PFSK-1 (cell line): ENCODE results near the gene SULT2B1.

Source experiments
- FOXP2 ChIP-seq: optimal IDR thresholded peaks from 2 replicates; pipeline ENCODE3; 2011; ENCODE audit warnings: borderline replicate concordance, control low read depth, inconsistent platforms; ENCODE audit not compliant: insufficient read depth; ENCODE audit errors: extremely low read length, extremely low read depth
- POLR2AphosphoS5 ChIP-seq: IDR thresholded peaks from 2 replicates; pipeline ENCODE4 v1.6.1; 2012; ENCODE audit warnings: low read depth, mild to moderate bottlenecking, control low read depth, low read length, moderate library complexity
- SIN3A ChIP-seq: IDR thresholded peaks from 2 replicates; pipeline ENCODE4 v1.6.1; 2012; ENCODE audit warnings: mild to moderate bottlenecking, low read length, moderate library complexity, borderline replicate concordance; ENCODE audit not compliant: insufficient read depth
- TAF1 ChIP-seq: IDR thresholded peaks from 2 replicates; pipeline ENCODE4 v1.6.1; 2012; ENCODE audit warnings: low read length, control low read depth, borderline replicate concordance; ENCODE audit not compliant: insufficient read depth
- TF ChIP-seq, protein P1 (sequence below), 2 experiments: IDR thresholded peaks; 2 replicates each; pipeline versions ENCODE4 v1.6.1 to v1.8.0; 2011 to 2012; ENCODE audit warnings: low read depth in 2 of 2, low read length in 2 of 2, control low read depth in 1 of 2, inconsistent platforms in 1 of 2, mild to moderate bottlenecking in 1 of 2, moderate library complexity in 1 of 2; ENCODE audit not compliant: insufficient read depth in 1 of 2

SULT2B1 gene

DNA sequence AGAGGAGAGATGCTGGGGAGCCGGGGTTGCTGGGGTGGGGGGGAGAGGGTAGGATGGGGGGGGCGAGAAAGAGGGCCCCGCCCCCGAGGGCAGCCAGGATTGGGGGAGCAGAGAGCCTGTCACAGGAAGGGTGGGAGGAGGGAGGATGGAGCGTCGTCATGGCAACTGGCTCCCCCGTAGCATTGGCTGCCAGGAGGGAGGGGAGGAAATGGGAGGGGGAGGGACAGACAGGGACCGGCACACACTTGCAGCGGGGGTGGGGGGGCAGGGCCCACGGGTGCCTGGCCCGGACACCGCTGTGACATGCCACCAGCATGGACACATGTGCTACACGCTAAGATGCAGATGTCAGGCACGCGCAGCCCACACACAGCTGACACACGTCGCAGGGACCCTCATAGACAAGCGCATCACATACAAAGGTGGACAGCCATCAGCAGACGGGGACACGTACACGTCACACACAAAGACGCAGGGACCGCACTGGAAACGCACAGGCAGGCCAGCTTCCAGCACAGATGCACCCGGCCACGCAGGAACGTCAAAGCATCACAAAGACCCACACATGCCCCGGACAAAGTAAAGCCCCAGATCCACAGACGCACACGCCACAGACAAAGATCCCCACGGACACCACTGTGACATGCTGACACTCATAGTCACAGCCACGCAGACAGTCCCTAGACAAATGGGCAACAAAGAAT lies 40.0 kb upstream of the SULT2B1 start, which contains the start of gene LMTK3:
Gene LMTK3 (minus strand): TSS at position 36 of the 704 bp plus-strand sequence. CDS start 259 bp downstream, outside the sequence.
- TF ChIP-seq FOXP2 (peak; percentile 60), POLR2AphosphoS5 (no peak), TAF1 (no peak)
- TF ChIP-seq, protein P1, sequence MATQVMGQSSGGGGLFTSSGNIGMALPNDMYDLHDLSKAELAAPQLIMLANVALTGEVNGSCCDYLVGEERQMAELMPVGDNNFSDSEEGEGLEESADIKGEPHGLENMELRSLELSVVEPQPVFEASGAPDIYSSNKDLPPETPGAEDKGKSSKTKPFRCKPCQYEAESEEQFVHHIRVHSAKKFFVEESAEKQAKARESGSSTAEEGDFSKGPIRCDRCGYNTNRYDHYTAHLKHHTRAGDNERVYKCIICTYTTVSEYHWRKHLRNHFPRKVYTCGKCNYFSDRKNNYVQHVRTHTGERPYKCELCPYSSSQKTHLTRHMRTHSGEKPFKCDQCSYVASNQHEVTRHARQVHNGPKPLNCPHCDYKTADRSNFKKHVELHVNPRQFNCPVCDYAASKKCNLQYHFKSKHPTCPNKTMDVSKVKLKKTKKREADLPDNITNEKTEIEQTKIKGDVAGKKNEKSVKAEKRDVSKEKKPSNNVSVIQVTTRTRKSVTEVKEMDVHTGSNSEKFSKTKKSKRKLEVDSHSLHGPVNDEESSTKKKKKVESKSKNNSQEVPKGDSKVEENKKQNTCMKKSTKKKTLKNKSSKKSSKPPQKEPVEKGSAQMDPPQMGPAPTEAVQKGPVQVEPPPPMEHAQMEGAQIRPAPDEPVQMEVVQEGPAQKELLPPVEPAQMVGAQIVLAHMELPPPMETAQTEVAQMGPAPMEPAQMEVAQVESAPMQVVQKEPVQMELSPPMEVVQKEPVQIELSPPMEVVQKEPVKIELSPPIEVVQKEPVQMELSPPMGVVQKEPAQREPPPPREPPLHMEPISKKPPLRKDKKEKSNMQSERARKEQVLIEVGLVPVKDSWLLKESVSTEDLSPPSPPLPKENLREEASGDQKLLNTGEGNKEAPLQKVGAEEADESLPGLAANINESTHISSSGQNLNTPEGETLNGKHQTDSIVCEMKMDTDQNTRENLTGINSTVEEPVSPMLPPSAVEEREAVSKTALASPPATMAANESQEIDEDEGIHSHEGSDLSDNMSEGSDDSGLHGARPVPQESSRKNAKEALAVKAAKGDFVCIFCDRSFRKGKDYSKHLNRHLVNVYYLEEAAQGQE (IDR thresholded peaks at IDR 0.05; ENCODE audit: insufficient read depth in 1 of 2, low read depth in 2 of 2, low read length in 2 of 2) = no peak

DNA sequence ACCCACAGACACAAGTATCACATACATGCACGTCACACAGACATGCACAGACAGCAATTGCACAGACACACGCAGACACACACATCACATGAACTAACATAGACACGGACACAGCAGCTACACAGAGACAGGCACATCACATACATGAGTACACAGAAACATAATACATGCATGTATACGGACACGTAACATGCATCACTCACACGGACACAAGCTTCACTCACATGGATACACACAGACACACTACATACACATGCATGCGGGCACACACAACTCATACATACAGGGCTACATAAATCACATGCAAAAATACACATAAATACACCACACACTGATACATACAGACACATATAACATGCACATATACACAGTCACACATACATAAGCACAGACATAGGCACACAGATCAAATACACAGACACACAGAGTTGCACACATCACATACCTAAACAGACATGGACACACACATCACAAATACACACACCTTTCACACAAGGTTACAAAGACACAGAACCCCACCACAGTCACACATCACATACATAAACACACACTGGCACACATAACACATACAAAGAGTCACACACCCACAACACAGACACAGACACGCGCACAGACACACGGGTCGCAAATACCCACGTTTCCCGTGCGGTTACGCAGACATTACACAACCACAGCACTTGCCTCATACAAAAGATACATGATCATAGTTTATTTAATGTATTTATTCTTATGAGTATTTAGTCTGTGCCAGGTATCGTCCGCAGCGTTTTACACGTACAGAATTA lies 39.3 kb upstream of the SULT2B1 start:
- TF ChIP-seq POLR2AphosphoS5 (no peak), FOXP2 (no peak), TAF1 (no peak), SIN3A (no peak)
- TF ChIP-seq, protein P1 (IDR thresholded peaks at IDR 0.05; ENCODE audit: insufficient read depth in 1 of 2, low read depth in 2 of 2, low read length in 2 of 2) = no peak

DNA sequence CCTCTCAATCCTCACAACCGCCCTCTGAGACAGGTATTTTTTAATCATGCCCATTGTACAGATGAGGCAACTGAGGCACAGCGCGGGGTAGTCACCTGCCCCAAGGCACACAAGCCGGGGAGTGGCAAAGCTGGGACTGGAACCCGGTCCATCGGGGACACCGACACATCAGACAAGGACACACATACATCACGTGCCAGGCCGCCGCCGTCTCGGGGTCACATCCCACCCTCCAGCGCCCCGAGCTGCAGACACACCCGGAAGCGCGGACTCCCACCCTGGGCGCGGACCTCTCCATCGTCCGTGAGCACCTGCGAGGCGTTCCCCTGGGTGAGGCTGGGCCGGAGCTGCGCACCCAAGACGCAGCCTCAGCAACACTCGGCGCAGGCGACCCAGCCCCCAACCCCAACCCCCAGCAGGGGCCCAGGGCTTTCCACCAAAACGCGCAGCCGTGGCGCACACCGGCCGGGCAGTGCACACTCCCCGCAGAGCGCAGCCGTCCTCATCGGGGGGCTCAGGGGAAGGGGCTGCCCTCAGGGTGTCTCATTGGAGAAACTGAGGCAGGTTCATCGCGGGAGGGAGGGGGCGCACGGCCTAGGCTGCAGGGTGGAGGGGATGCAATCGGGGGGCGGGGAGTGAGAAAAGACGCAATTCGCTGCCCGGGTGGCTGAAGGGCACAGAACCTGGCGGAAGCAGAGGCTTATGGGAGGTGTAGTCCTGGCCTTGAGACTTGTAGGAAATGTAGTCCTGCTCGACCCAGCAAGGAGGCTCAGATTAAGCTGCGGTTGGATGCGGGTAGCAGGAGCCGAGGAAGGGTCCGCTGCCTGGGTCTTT lies 38.5 kb upstream of the SULT2B1 start:
- peak; percentile 63 for TF ChIP-seq POLR2AphosphoS5
- TF ChIP-seq FOXP2 = peak; percentile 11
- TF ChIP-seq TAF1 = peak; percentile 57; the same call in 1 of the 2 replicates
- TF ChIP-seq, protein P1 (IDR thresholded peaks at IDR 0.05; ENCODE audit: insufficient read depth in 1 of 2, low read depth in 2 of 2, low read length in 2 of 2) = no peak

DNA sequence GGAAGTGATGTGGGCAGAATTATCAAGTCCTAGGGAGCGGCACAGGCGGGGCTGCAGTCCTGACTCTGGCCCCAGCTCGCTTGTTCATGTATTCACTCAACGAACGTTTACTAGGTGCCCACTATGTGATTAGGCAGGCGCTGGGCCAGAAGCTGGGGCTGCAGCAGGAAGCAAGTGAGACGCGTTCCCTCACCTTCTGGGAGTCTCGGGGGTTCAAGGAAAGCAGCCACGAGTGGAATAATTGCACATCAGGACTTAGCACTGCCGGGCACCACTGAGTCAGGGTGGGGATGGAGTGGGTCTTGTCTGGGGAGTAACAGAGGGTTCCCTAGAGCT lies 37.9 kb upstream of the SULT2B1 start:
- TF ChIP-seq, protein P1 (IDR thresholded peaks at IDR 0.05; ENCODE audit: insufficient read depth in 1 of 2, low read depth in 2 of 2, low read length in 2 of 2) = no peak
- no peak for TF ChIP-seq SIN3A
- no peak for TF ChIP-seq FOXP2
- TF ChIP-seq TAF1 = no peak
- no peak for TF ChIP-seq POLR2AphosphoS5
